ENCODE data around the gene GAL3ST1.

GAL3ST1 gene

GRCh38 chr22:30557243-30557642 lies 17.2 kb downstream of the GAL3ST1 start:
- Histone ChIP-seq H3K4me1 (ENCODE audit: low read depth, poor library complexity, severe bottlenecking) (no peaks in the 10 kb centered on the region), H3K4me3 (IDR thresholded peaks at IDR 0.05; ENCODE audit: insufficient read depth, low read depth, low read length) (no peak overlapping the region)

GRCh38 chr22:30556388-30556787 lies 18.1 kb downstream of the GAL3ST1 start:
- TF ChIP-seq, protein P1, sequence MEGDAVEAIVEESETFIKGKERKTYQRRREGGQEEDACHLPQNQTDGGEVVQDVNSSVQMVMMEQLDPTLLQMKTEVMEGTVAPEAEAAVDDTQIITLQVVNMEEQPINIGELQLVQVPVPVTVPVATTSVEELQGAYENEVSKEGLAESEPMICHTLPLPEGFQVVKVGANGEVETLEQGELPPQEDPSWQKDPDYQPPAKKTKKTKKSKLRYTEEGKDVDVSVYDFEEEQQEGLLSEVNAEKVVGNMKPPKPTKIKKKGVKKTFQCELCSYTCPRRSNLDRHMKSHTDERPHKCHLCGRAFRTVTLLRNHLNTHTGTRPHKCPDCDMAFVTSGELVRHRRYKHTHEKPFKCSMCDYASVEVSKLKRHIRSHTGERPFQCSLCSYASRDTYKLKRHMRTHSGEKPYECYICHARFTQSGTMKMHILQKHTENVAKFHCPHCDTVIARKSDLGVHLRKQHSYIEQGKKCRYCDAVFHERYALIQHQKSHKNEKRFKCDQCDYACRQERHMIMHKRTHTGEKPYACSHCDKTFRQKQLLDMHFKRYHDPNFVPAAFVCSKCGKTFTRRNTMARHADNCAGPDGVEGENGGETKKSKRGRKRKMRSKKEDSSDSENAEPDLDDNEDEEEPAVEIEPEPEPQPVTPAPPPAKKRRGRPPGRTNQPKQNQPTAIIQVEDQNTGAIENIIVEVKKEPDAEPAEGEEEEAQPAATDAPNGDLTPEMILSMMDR (conservative IDR thresholded peaks at IDR 0.05; ENCODE audit: low read depth, low read length) = no peak
- Histone ChIP-seq H3K27me3 (ENCODE audit: insufficient read depth, low read depth) (no peaks in the 10 kb centered on the region), H3K36me3 (ENCODE audit: insufficient read depth) (no peaks in the 10 kb centered on the region), H3K27ac (no peak overlapping the region), H4K20me1 (ENCODE audit: insufficient read depth) (no peaks in the 10 kb centered on the region), H3K4me3 (IDR thresholded peaks at IDR 0.05; ENCODE audit: insufficient read depth, low read depth, low read length) (no peak overlapping the region), H2AFZ (ENCODE audit: low read depth) (no peak overlapping the region), H3K4me2 (no peak overlapping the region), H3K9ac (no peak overlapping the region), H3K4me1 (ENCODE audit: low read depth, poor library complexity, severe bottlenecking) (no peaks in the 10 kb centered on the region), H3K79me2 (ENCODE audit: insufficient read depth, low read depth) (no peaks in the 10 kb centered on the region)

More at GRCh38 chr22:30557243-30557642, 17.2 kb downstream of the GAL3ST1 start:
- H3K4me2 ChIP-seq = no peak overlapping the region
- TF ChIP-seq, protein P1 (conservative IDR thresholded peaks at IDR 0.05; ENCODE audit: low read depth, low read length) = no peak
- H3K79me2 ChIP-seq (ENCODE audit: insufficient read depth, low read depth) = no peaks in the 10 kb centered on the region
- H3K27me3 ChIP-seq (ENCODE audit: insufficient read depth, low read depth) = no peaks in the 10 kb centered on the region
- no peaks in the 10 kb centered on the region for H4K20me1 ChIP-seq (ENCODE audit: insufficient read depth)
- no peak overlapping the region for H2AFZ ChIP-seq (ENCODE audit: low read depth)
- H3K9ac ChIP-seq = no peak overlapping the region
- H3K36me3 ChIP-seq (ENCODE audit: insufficient read depth) = no peaks in the 10 kb centered on the region
- no peak overlapping the region for H3K27ac ChIP-seq

- no peaks in the 10 kb centered on the region for H3K4me1 ChIP-seq (ENCODE audit: low read depth, poor library complexity, severe bottlenecking)
- H3K27me3 ChIP-seq (ENCODE audit: insufficient read depth, low read depth) = no peaks in the 10 kb centered on the region
- H3K4me2 ChIP-seq = no peak overlapping the region
- TF ChIP-seq, protein P1 (conservative IDR thresholded peaks at IDR 0.05; ENCODE audit: low read depth, low read length) = no peak
- H3K4me3 ChIP-seq (IDR thresholded peaks at IDR 0.05; ENCODE audit: insufficient read depth, low read depth, low read length) = no peak overlapping the region
- no peaks in the 10 kb centered on the region for H4K20me1 ChIP-seq (ENCODE audit: insufficient read depth)
- H3K9ac ChIP-seq = no peak overlapping the region
- H3K79me2 ChIP-seq (ENCODE audit: insufficient read depth, low read depth) = no peaks in the 10 kb centered on the region
- no peaks in the 10 kb centered on the region for H3K36me3 ChIP-seq (ENCODE audit: insufficient read depth)
- no peak overlapping the region for H3K27ac ChIP-seq
- H2AFZ ChIP-seq (ENCODE audit: low read depth) = no peak overlapping the region
Observed at GRCh38 chr22:30555282-30556210, 18.9 kb downstream of the GAL3ST1 start.

DNA sequence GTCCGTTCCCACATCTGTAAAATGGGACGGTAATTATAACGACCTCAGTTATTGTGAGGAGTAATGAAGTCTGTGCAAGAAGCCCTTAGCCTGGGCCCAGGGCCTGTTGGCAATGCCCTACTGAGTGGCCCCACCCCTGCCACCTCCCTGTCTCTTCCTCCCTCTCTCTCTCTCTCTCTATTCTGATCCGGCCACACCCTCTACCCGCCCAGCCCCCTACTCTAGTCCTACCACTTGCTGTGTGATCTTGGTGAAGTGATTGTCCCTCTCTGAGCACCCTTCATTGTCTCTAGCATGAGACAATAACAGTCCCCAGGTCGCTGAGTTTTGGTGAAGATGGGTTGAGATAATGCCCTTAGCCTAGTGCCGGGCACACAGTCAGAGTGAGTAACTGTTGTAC lies 20.5 kb downstream of the GAL3ST1 start:
- no peak overlapping the region for H3K4me3 ChIP-seq (IDR thresholded peaks at IDR 0.05; ENCODE audit: insufficient read depth, low read depth, low read length)
- no peaks in the 10 kb centered on the region for H3K79me2 ChIP-seq (ENCODE audit: insufficient read depth, low read depth)
- no peak overlapping the region for H3K4me2 ChIP-seq
- no peak overlapping the region for H3K27ac ChIP-seq
- TF ChIP-seq, protein P1 (conservative IDR thresholded peaks at IDR 0.05; ENCODE audit: low read depth, low read length) = no peak
- H3K4me1 ChIP-seq (ENCODE audit: low read depth, poor library complexity, severe bottlenecking) = no peaks in the 10 kb centered on the region
- H3K9ac ChIP-seq = no peak overlapping the region
- H4K20me1 ChIP-seq (ENCODE audit: insufficient read depth) = no peaks in the 10 kb centered on the region
- H3K27me3 ChIP-seq (ENCODE audit: insufficient read depth, low read depth) = no peaks in the 10 kb centered on the region; the same call in 1 of the 2 replicates
- H3K36me3 ChIP-seq (ENCODE audit: insufficient read depth) = no peaks in the 10 kb centered on the region
- H2AFZ ChIP-seq (ENCODE audit: low read depth) = no peak overlapping the region
